ENCODE measurements around the gene CFHR1. TPM values are rescaled to one million over a fixed set of nuclear protein-coding genes. Genes with fewer than 3 reads are reported as not detected.

The CFHR1 gene
- total and polyA plus RNA-seq, 12 donors: not detected

- WGBS, 2 donors: 82 to 86% methylated on average over 2 of the region's 2 CpGs
- intact Hi-C loops (cut with DNase I): no loop called here
- Histone ChIP-seq H3K4me3 (no peak overlapping the region), H3K27ac (no peak overlapping the region), H3K36me3 (no peaks in the 10 kb centered on the region), H3K9me3 (no peaks in the 10 kb centered on the region), H3K4me1 (no peaks in the 10 kb centered on the region), H3K27me3 (no peaks in the 10 kb centered on the region)
- no peak for TF ChIP-seq CTCF (IDR thresholded peaks at IDR 0.05)
- ATAC-seq (no peak), DNase-seq (no peak)
These were observed 37.7 kb downstream of the CFHR1 start for GRCh38 chr1:196857188-196857587.

- WGBS, 2 donors: 61 to 69% methylated on average over 3 of the region's 3 CpGs
- intact Hi-C loops (cut with DNase I): no loop called here
- Histone ChIP-seq H3K27ac (no peak overlapping the region), H3K36me3 (no peaks in the 10 kb centered on the region), H3K4me1 (no peaks in the 10 kb centered on the region), H3K4me3 (no peak overlapping the region), H3K27me3 (no peaks in the 10 kb centered on the region), H3K9me3 (peaks cover 0 to 12% (median 0%) of the 10 kb centered on the region in 11 donors)
- no peak for TF ChIP-seq CTCF (IDR thresholded peaks at IDR 0.05)
- DNase-seq (no peak), ATAC-seq (no peak)
These were observed 39.3 kb downstream of the CFHR1 start for GRCh38 chr1:196858811-196859210.

- no peak overlapping the region for H3K4me3 ChIP-seq
- no peak overlapping the region for H3K27ac ChIP-seq
- no peaks in the 10 kb centered on the region for H3K4me1 ChIP-seq
- WGBS, 2 donors: 91 to 94% methylated on average over 1 of the region's 1 CpG
- DNase-seq: no peak
- no peak for ATAC-seq
- no peaks in the 10 kb centered on the region for H3K36me3 ChIP-seq
- intact Hi-C loops (cut with DNase I): no loop called here
- H3K27me3 ChIP-seq: no peaks in the 10 kb centered on the region
- TF ChIP-seq CTCF (IDR thresholded peaks at IDR 0.05): no peak
- peaks cover 0 to 12% (median 0%) of the 10 kb centered on the region in 11 donors for H3K9me3 ChIP-seq
These were observed 40.9 kb downstream of the CFHR1 start for GRCh38 chr1:196860323-196860884.

GRCh38 chr1:196861429-196861828 lies 41.9 kb downstream of the CFHR1 start:
- Histone ChIP-seq H3K4me1 (no peaks in the 10 kb centered on the region), H3K9me3 (peaks cover 0 to 12% (median 0%) of the 10 kb centered on the region in 11 donors), H3K4me3 (no peak overlapping the region), H3K27ac (no peak overlapping the region), H3K36me3 (no peaks in the 10 kb centered on the region), H3K27me3 (no peaks in the 10 kb centered on the region)
- no peak for ATAC-seq
- TF ChIP-seq CTCF (IDR thresholded peaks at IDR 0.05): no peak
- no peak for DNase-seq
- WGBS, 2 donors: 46 to 50% methylated on average over 2 of the region's 2 CpGs
- intact Hi-C loops (cut with DNase I): no loop called here
